ENCODE data around the gene SPNS2.

The SPNS2 gene

DNA sequence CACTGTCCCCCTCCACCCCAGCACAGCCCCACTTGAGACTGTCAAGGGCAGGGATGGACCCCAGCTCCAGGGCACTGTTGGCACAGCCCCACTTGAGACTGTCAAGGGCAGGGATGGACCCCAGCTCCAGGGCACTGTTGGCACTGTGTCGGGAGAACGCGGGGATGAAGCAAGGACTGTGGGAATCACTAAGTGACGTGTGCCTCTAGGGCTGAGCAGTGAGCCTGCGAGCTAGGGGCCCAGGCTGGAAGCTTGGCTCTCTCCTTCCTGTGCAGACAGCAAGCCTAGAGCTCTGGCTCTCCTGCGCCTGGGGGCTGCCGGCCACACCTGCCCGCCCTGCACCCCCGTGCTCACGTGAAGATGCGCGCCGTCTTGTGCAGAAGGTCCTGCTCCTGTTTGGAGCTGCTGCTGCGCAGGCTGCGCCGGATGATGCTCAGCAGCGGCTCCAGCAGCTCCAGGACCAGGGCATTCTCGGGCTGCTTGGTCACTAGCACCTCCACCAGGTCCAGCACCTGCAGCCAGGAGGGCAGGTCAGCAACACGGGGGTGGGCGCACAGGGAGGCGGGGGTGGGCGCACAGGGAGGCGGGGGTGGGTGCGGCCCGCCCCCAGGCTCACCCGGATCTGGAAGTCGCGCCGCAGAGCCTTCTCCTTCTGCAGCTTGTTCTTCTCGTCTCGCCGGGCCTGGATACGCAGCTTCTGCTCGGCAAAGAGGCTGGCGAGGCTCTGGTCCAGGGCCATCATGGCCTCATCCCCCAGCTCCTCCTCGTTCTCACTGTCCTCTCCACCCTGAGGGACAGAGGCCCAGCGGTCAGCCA lies 45.7 kb downstream of the SPNS2 start:
- Histone ChIP-seq H3K9me3 (ENCODE audit: control insufficient read depth in 1 of 2, low read length in 2 of 2) (no peaks in the 10 kb centered on the region), H3K27ac (ENCODE audit: low read depth, low read length) (no peak overlapping the region), H3K9ac (ENCODE audit: low read depth in 1 of 2, low read length in 2 of 2) (no peak overlapping the region), H3K4me3 (ENCODE audit: low read depth in 1 of 2, low read length in 2 of 2) (no peak overlapping the region), H3K4me1 (ENCODE audit: control insufficient read depth in 1 of 2, insufficient read depth in 2 of 2, low read length in 2 of 2) (peaks cover 9 to 28% of the 10 kb centered on the region in 2 donors), H3K36me3 (ENCODE audit: control insufficient read depth in 1 of 2, insufficient read depth in 2 of 2, low read length in 2 of 2) (peaks cover 40 to 74% of the 10 kb centered on the region in 2 donors), H3K27me3 (ENCODE audit: control insufficient read depth in 1 of 2, insufficient read depth in 2 of 2, low read length in 2 of 2) (no peaks in the 10 kb centered on the region)

- Histone ChIP-seq H3K9ac (ENCODE audit: low read depth in 1 of 2, low read length in 2 of 2) (no peak overlapping the region), H3K27me3 (ENCODE audit: control insufficient read depth in 1 of 2, insufficient read depth in 2 of 2, low read length in 2 of 2) (no peaks in the 10 kb centered on the region), H3K36me3 (ENCODE audit: control insufficient read depth in 1 of 2, insufficient read depth in 2 of 2, low read length in 2 of 2) (peaks cover 41 to 74% of the 10 kb centered on the region in 2 donors), H3K4me3 (ENCODE audit: low read depth in 1 of 2, low read length in 2 of 2) (no peak overlapping the region), H3K27ac (ENCODE audit: low read depth, low read length) (no peak overlapping the region), H3K9me3 (ENCODE audit: control insufficient read depth in 1 of 2, low read length in 2 of 2) (no peaks in the 10 kb centered on the region), H3K4me1 (ENCODE audit: control insufficient read depth in 1 of 2, insufficient read depth in 2 of 2, low read length in 2 of 2) (peaks cover 9 to 26% of the 10 kb centered on the region in 2 donors)
These were observed 46.2 kb downstream of the SPNS2 start for GRCh38 chr17:4544951-4545216.

DNA sequence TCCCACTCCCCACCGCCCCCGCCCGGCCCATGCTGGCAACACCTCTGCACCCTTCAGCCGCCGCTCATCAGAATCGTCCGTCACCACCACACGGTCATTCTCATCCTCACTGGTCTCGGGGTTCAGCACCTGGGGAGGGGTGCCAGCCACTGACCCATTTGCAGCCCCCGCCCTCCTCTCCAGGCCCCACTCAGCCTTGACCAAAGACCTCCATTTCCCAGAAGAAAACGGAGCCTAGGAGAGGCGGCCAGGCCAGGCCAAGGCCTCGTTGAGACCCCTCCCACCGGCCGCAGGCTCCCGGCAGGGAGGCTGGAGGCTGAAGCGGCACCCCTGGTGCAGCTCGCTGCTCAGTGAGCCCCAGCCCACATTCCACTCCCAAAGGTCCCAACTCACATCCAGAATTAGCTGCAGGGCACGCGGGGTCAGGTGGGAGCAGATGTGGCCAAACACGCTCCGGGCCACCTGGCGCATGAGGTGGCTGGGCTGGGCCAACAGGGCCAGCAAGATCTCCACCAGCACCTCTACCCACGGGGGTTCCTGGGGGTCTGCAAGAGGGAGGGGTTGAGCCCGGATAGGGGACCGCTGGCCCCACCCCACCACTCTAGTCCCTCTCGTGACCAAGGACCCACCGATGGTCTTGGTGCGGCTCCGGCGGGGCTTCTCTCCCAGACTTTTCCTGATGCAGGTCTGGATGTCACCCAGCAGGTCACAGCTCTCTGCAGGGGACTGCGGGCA lies 46.7 kb downstream of the SPNS2 start:
- Histone ChIP-seq H3K9me3 (ENCODE audit: control insufficient read depth in 1 of 2, low read length in 2 of 2) (no peaks in the 10 kb centered on the region), H3K9ac (ENCODE audit: low read depth in 1 of 2, low read length in 2 of 2) (no peak overlapping the region), H3K27ac (ENCODE audit: low read depth, low read length) (no peak overlapping the region), H3K4me1 (ENCODE audit: control insufficient read depth in 1 of 2, insufficient read depth in 2 of 2, low read length in 2 of 2) (peaks cover 9 to 21% of the 10 kb centered on the region in 2 donors), H3K4me3 (ENCODE audit: low read depth in 1 of 2, low read length in 2 of 2) (no peak overlapping the region), H3K27me3 (ENCODE audit: control insufficient read depth in 1 of 2, insufficient read depth in 2 of 2, low read length in 2 of 2) (no peaks in the 10 kb centered on the region), H3K36me3 (ENCODE audit: control insufficient read depth in 1 of 2, insufficient read depth in 2 of 2, low read length in 2 of 2) (peaks cover 46 to 74% of the 10 kb centered on the region in 2 donors)

DNA sequence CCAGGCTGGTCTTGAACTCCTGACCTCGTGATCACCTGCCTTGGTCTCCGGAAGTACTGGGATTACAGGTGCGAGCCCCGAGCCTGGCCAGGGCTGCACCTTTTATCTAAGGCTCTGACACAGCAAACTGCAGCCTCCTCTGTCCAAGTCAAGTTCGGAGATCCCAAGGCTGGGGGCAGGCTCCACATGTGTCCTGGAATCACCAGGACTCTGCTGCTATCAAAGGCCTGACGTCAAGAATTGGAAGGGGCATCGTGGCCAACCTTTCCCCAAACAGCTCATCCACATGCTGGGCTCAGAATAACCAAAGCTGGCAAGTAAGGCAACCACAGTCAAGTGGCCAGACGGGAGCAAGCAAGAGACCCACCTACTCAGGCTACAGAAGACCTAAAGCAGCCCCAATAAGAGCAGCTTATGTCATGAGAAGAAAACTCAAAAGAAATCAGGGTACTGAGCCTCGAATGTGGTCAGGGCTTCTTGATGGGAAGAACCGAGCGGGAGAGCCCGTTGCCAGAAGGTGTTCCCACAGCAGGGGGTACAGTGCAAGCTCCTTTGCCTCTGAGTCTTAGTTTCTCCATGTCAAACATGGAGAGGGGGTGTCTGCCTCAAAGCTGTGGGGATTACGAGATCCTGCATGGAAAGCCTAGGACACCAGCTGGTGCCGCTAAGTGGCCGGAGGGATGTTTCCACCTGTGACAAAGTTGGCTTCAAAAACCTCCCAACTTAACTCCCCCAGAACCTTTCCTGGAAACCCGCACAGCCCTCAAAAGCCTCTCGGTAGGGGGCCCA lies 48.6 kb downstream of the SPNS2 start:
- Histone ChIP-seq H3K4me1 (ENCODE audit: control insufficient read depth in 1 of 2, insufficient read depth in 2 of 2, low read length in 2 of 2) (peaks cover 0 to 3% of the 10 kb centered on the region in 2 donors), H3K27ac (ENCODE audit: low read depth, low read length) (no peak overlapping the region), H3K27me3 (ENCODE audit: control insufficient read depth in 1 of 2, insufficient read depth in 2 of 2, low read length in 2 of 2) (no peaks in the 10 kb centered on the region), H3K9me3 (ENCODE audit: control insufficient read depth in 1 of 2, low read length in 2 of 2) (no peaks in the 10 kb centered on the region), H3K36me3 (ENCODE audit: control insufficient read depth in 1 of 2, insufficient read depth in 2 of 2, low read length in 2 of 2) (peaks cover 47 to 78% of the 10 kb centered on the region in 2 donors), H3K4me3 (ENCODE audit: low read depth in 1 of 2, low read length in 2 of 2) (no peak overlapping the region), H3K9ac (ENCODE audit: low read depth in 1 of 2, low read length in 2 of 2) (no peak overlapping the region)

- Histone ChIP-seq H3K36me3 (ENCODE audit: control insufficient read depth in 1 of 2, insufficient read depth in 2 of 2, low read length in 2 of 2) (peaks cover 47 to 76% of the 10 kb centered on the region in 2 donors), H3K9me3 (ENCODE audit: control insufficient read depth in 1 of 2, low read length in 2 of 2) (no peaks in the 10 kb centered on the region), H3K27ac (ENCODE audit: low read depth, low read length) (no peak overlapping the region), H3K27me3 (ENCODE audit: control insufficient read depth in 1 of 2, insufficient read depth in 2 of 2, low read length in 2 of 2) (no peaks in the 10 kb centered on the region), H3K4me3 (ENCODE audit: low read depth in 1 of 2, low read length in 2 of 2) (no peak overlapping the region), H3K4me1 (ENCODE audit: control insufficient read depth in 1 of 2, insufficient read depth in 2 of 2, low read length in 2 of 2) (no peaks in the 10 kb centered on the region), H3K9ac (ENCODE audit: low read depth in 1 of 2, low read length in 2 of 2) (no peak overlapping the region)
These were observed 49.4 kb downstream of the SPNS2 start for GRCh38 chr17:4548061-4548461.

- Histone ChIP-seq H3K36me3 (ENCODE audit: control insufficient read depth in 1 of 2, insufficient read depth in 2 of 2, low read length in 2 of 2) (peaks cover 47 to 73% of the 10 kb centered on the region in 2 donors), H3K27me3 (ENCODE audit: control insufficient read depth in 1 of 2, insufficient read depth in 2 of 2, low read length in 2 of 2) (no peaks in the 10 kb centered on the region), H3K9me3 (ENCODE audit: control insufficient read depth in 1 of 2, low read length in 2 of 2) (no peaks in the 10 kb centered on the region), H3K9ac (ENCODE audit: low read depth in 1 of 2, low read length in 2 of 2) (no peak overlapping the region), H3K4me3 (ENCODE audit: low read depth in 1 of 2, low read length in 2 of 2) (no peak overlapping the region), H3K4me1 (ENCODE audit: control insufficient read depth in 1 of 2, insufficient read depth in 2 of 2, low read length in 2 of 2) (peaks cover 2 to 6% of the 10 kb centered on the region in 2 donors), H3K27ac (ENCODE audit: low read depth, low read length) (no peak overlapping the region)
These were observed 50.2 kb downstream of the SPNS2 start for GRCh38 chr17:4548721-4549531.

DNA sequence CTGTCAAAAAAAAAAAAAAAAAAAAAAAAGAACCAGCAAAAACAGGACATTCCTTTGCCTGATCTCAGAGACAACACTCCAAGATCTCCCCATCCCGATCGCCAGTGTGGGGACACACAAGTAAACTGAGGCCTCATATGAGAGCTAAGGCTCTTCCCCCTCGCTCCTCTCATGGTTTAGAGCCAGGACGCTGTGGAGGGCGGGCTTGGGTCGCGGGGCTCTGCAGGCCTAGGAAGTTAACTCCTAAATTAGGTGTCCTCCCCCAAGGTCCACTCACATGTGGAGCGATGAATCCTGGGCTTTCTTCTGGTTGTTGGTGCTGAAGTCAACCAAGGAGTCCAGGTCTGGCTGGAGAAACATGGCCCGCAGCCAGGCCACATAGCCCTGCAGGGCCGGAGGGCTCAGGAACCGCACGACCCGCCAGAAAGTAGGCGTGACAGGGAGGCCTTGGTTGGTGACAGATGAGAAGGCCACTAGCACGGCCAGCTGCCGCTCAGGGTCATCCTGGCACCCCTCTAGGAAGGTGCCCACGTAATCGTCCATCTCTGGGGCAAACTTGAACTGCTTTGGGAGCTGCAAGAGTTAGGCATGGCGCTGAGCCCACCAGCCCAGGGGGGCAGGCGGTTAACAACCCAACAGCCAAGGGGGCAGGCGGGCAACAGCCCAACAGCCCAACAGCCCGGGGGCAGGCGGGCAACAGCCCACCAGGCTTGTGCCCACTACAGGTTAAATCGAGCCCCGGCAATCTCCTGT lies 51.3 kb downstream of the SPNS2 start:
- H3K27ac ChIP-seq (ENCODE audit: low read depth, low read length): no peak overlapping the region
- H3K4me1 ChIP-seq (ENCODE audit: control insufficient read depth in 1 of 2, insufficient read depth in 2 of 2, low read length in 2 of 2): peaks cover 9 to 16% of the 10 kb centered on the region in 2 donors
- H3K9ac ChIP-seq (ENCODE audit: low read depth in 1 of 2, low read length in 2 of 2): no peak overlapping the region
- H3K36me3 ChIP-seq (ENCODE audit: control insufficient read depth in 1 of 2, insufficient read depth in 2 of 2, low read length in 2 of 2): peaks cover 43 to 67% of the 10 kb centered on the region in 2 donors
- no peaks in the 10 kb centered on the region for H3K9me3 ChIP-seq (ENCODE audit: control insufficient read depth in 1 of 2, low read length in 2 of 2)
- no peaks in the 10 kb centered on the region for H3K27me3 ChIP-seq (ENCODE audit: control insufficient read depth in 1 of 2, insufficient read depth in 2 of 2, low read length in 2 of 2)
- no peak overlapping the region for H3K4me3 ChIP-seq (ENCODE audit: low read depth in 1 of 2, low read length in 2 of 2)

DNA sequence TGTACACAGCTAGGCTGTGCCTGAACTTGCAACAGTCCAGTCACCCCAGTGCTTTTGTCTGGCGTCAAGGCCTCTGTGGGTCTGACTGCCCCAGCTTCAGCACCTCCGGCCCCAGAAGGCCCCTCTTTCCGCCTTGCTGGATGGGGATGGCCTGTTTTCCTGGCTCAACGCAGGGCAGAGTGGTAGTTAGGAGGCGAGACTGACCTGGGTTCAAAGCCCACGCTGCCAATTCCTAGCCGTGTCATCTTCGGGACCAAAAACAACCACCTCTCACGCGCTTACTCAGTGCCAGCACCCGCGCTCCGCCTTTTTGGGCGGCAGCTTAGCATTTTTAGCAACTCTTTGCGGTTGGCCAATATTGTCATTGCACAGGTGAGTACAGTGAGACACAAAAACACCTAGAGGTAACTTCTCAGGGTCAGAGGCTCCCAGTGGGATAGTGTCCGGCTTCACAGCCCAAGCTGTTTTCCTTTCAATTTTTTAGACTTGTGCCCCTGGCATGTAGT lies 51.9 kb downstream of the SPNS2 start:
- H3K9ac ChIP-seq (ENCODE audit: low read depth in 1 of 2, low read length in 2 of 2): no peak overlapping the region
- no peak overlapping the region for H3K27ac ChIP-seq (ENCODE audit: low read depth, low read length)
- no peak overlapping the region for H3K4me3 ChIP-seq (ENCODE audit: low read depth in 1 of 2, low read length in 2 of 2)
- H3K36me3 ChIP-seq (ENCODE audit: control insufficient read depth in 1 of 2, insufficient read depth in 2 of 2, low read length in 2 of 2): peaks cover 40 to 67% of the 10 kb centered on the region in 2 donors
- H3K4me1 ChIP-seq (ENCODE audit: control insufficient read depth in 1 of 2, insufficient read depth in 2 of 2, low read length in 2 of 2): peaks cover 10 to 17% of the 10 kb centered on the region in 2 donors
- no peaks in the 10 kb centered on the region for H3K9me3 ChIP-seq (ENCODE audit: control insufficient read depth in 1 of 2, low read length in 2 of 2)
- no peaks in the 10 kb centered on the region for H3K27me3 ChIP-seq (ENCODE audit: control insufficient read depth in 1 of 2, insufficient read depth in 2 of 2, low read length in 2 of 2)

DNA sequence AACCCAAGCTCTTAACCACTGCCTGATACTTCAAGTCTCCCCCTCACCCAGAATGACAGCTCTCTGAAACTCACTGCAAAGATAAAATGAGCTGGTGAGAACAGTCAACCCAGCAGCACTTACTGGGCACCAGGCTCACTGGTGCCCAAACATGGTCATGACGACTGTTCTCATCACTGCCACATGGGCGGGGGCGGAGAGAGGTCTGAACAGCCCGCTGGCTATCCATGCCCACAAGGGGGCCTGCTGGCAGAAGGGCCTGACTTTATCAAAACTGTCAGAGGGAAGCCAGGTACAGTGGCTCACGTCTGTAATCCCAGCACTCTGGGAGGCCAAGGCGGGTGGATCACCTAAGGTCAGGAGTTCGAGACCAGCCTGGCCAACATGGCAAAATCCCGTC lies 52.5 kb downstream of the SPNS2 start:
- Histone ChIP-seq H3K27me3 (ENCODE audit: control insufficient read depth in 1 of 2, insufficient read depth in 2 of 2, low read length in 2 of 2) (no peaks in the 10 kb centered on the region), H3K4me3 (ENCODE audit: low read depth in 1 of 2, low read length in 2 of 2) (no peak overlapping the region), H3K4me1 (ENCODE audit: control insufficient read depth in 1 of 2, insufficient read depth in 2 of 2, low read length in 2 of 2) (peaks cover 15 to 23% of the 10 kb centered on the region in 2 donors), H3K36me3 (ENCODE audit: control insufficient read depth in 1 of 2, insufficient read depth in 2 of 2, low read length in 2 of 2) (peaks cover 39 to 67% of the 10 kb centered on the region in 2 donors), H3K27ac (ENCODE audit: low read depth, low read length) (no peak overlapping the region), H3K9ac (ENCODE audit: low read depth in 1 of 2, low read length in 2 of 2) (no peak overlapping the region), H3K9me3 (ENCODE audit: control insufficient read depth in 1 of 2, low read length in 2 of 2) (no peaks in the 10 kb centered on the region)

Measured in duodenal mucosa (tissue), 2 donors.